IMR-90 (cell line): ENCODE results near the gene GALNT17. TPM values are rescaled to one million over a fixed set of nuclear protein-coding genes. Genes with fewer than 3 reads are reported as not detected.

Source experiments
- ATAC-seq: fragments of 200-7000 bp; cut with Tn5 transposase; 2 replicates; pipeline ENCODE4 v1.9.1; 2020; ENCODE audit warnings: low read depth, mild to moderate bottlenecking, moderate library complexity
- BruUV-seq: library from RNA; stranded (reverse); fragments of 400-500 nt; replicated peaks from 2 replicates; lab custom pipeline; 2021; lab: Mats Ljungman, UMichigan
- CTCF ChIA-PET: fragments of 300-600 bp; formaldehyde crosslinking; extraction: SDS; loops from one replicate; lab custom pipeline; 2021; ENCODE audit warnings: antibody characterized with exemption; lab: Yijun Ruan, JAX
- POLR2A ChIA-PET: fragments of 300-600 bp; sonication (Branson Sonifier 250); formaldehyde crosslinking; loops from one replicate; lab custom pipeline; 2022; ENCODE audit warnings: antibody characterized with exemption; ENCODE audit not compliant: unreplicated experiment; lab: Charles Lee
- DNase-seq: peaks from one replicate; pipeline ENCODE4 v3.0.0; 2013
- H2AFZ ChIP-seq: replicated peaks from 2 replicates; pipeline ENCODE3; 2013; ENCODE audit warnings: low read length, mild to moderate bottlenecking; ENCODE audit not compliant: poor library complexity
- H2AK5ac ChIP-seq: 2 replicates; pipeline ENCODE4 v1.6.1; 2013; ENCODE audit warnings: low read depth, low read length, inconsistent platforms
- H2AK9ac ChIP-seq: replicated peaks from 2 replicates; pipeline ENCODE3; 2013; ENCODE audit warnings: mild to moderate bottlenecking, low read depth, low read length, moderate library complexity; ENCODE audit not compliant: poor library complexity
- H2BK120ac ChIP-seq: 2 replicates; pipeline ENCODE4 v1.6.1; 2013; ENCODE audit warnings: low read depth, low read length, inconsistent platforms
- H2BK15ac ChIP-seq: 3 replicates; pipeline ENCODE4 v1.6.1; 2013; ENCODE audit warnings: low read depth, low read length, inconsistent platforms
- H2BK20ac ChIP-seq: 2 replicates; pipeline ENCODE4 v1.6.1; 2013; ENCODE audit warnings: low read depth, mild to moderate bottlenecking, inconsistent platforms, low read length, moderate library complexity
- H2BK5ac ChIP-seq: 2 replicates; pipeline ENCODE4 v1.6.1; 2013; ENCODE audit warnings: mild to moderate bottlenecking, low read depth, low read length, inconsistent platforms; ENCODE audit not compliant: poor library complexity, severe bottlenecking
- H3K14ac ChIP-seq: replicated peaks from 2 replicates; pipeline ENCODE4 v1.6.1; 2013; ENCODE audit warnings: low read depth, low read length, inconsistent platforms
- H3K18ac ChIP-seq: 2 replicates; pipeline ENCODE4 v1.6.1; 2013; ENCODE audit warnings: low read depth, low read length, control low read depth
- H3K23ac ChIP-seq: 2 replicates; pipeline ENCODE4 v1.6.1; 2013; ENCODE audit warnings: low read depth, low read length, inconsistent platforms
- H3K27ac ChIP-seq: 2 replicates; pipeline ENCODE4 v1.5.1; 2013; ENCODE audit warnings: mild to moderate bottlenecking, control low read depth, low read length; ENCODE audit not compliant: insufficient read depth
- H3K27me3 ChIP-seq: 2 replicates; pipeline ENCODE4 v1.6.1; 2013; ENCODE audit warnings: low read length; ENCODE audit not compliant: control insufficient read depth, insufficient read depth
- H3K36me3 ChIP-seq: 2 replicates; pipeline ENCODE4 v1.6.1; 2013; ENCODE audit warnings: low read length, mixed read lengths; ENCODE audit not compliant: control insufficient read depth, insufficient read depth
- H3K4ac ChIP-seq: 2 replicates; pipeline ENCODE4 v1.6.1; 2013; ENCODE audit warnings: low read depth, low read length, inconsistent platforms
- H3K4me1 ChIP-seq: 2 replicates; pipeline ENCODE4 v1.6.1; 2013; ENCODE audit warnings: low read length, mixed read lengths; ENCODE audit not compliant: control insufficient read depth, insufficient read depth
- H3K4me2 ChIP-seq: 2 replicates; pipeline ENCODE4 v1.6.1; 2013; ENCODE audit warnings: low read depth, mild to moderate bottlenecking, control low read depth, low read length, moderate library complexity
- H3K4me3 ChIP-seq: 2 replicates; pipeline ENCODE4 v1.5.1; 2013; ENCODE audit warnings: low read depth, mild to moderate bottlenecking, control low read depth, low read length, moderate library complexity; ENCODE audit not compliant: insufficient read depth
- H3K56ac ChIP-seq: 2 replicates; pipeline ENCODE4 v1.6.1; 2013; ENCODE audit warnings: low read length, inconsistent platforms; ENCODE audit not compliant: insufficient read depth; ENCODE audit errors: extremely low read depth
- H3K79me1 ChIP-seq, 2 experiments: 2 replicates each; pipeline ENCODE4 v1.6.1; 2013; ENCODE audit warnings: low read length in 2 of 2, inconsistent platforms in 1 of 2, low read depth in 1 of 2
- H3K9ac ChIP-seq: 2 replicates; pipeline ENCODE4 v1.6.1; 2013; ENCODE audit warnings: low read depth, low read length, control low read depth
- H3K9me1 ChIP-seq: 2 replicates; pipeline ENCODE4 v1.6.1; 2013; ENCODE audit warnings: low read length, inconsistent platforms; ENCODE audit not compliant: insufficient read depth
- H3K9me3 ChIP-seq: 2 replicates; pipeline ENCODE4 v1.6.1; 2013; ENCODE audit warnings: low read length; ENCODE audit not compliant: control insufficient read depth, insufficient read depth
- H4K20me1 ChIP-seq: 2 replicates; pipeline ENCODE4 v1.6.1; 2013; ENCODE audit warnings: low read length, inconsistent platforms; ENCODE audit not compliant: insufficient read depth
- H4K5ac ChIP-seq: 2 replicates; pipeline ENCODE4 v1.6.1; 2013; ENCODE audit warnings: mild to moderate bottlenecking, low read depth, low read length, control low read depth
- H4K8ac ChIP-seq, 2 experiments: 2 replicates each; pipeline ENCODE4 v1.6.1; 2013; ENCODE audit warnings: low read depth in 2 of 2, low read length in 2 of 2, control low read depth in 1 of 2, inconsistent platforms in 1 of 2
- H4K91ac ChIP-seq: 2 replicates; pipeline ENCODE4 v1.6.1; 2013; ENCODE audit warnings: low read depth, low read length, inconsistent platforms; ENCODE audit not compliant: insufficient read depth
- CEBPB ChIP-seq: IDR thresholded peaks from 2 replicates; pipeline ENCODE4 v1.6.1; 2012; ENCODE audit warnings: low read depth, low read length, improper control_type of control experiment
- MAFK ChIP-seq: IDR thresholded peaks from 2 replicates; pipeline ENCODE4 v1.6.1; 2012; ENCODE audit warnings: low read depth, low read length, improper control_type of control experiment
- MXI1 ChIP-seq: IDR thresholded peaks from 2 replicates; pipeline ENCODE4 v1.6.1; 2012; ENCODE audit warnings: low read depth, mild to moderate bottlenecking, low read length, moderate library complexity, borderline replicate concordance
- NFE2L2 ChIP-seq: fragments of 150-350 bp; IDR thresholded peaks from 2 replicates; pipeline ENCODE4 v1.6.1; 2016; ENCODE audit warnings: low read depth, mild to moderate bottlenecking, low read length
- WGBS, 2 experiments: methylation state at CpG; one replicate each; pipeline versions ENCODE4 v1.1.5 to v1.1.7; 2013; ENCODE audit warnings: missing lambda C conversion rate in 2 of 2; ENCODE audit not compliant: insufficient read length in 1 of 2; ENCODE audit errors: extremely low coverage in 2 of 2; 5-methylcytosine and 5-hydroxymethylcytosine counted together
- dilution Hi-C: fragments of 300-500 bp; cut with HindIII; formaldehyde crosslinking; loops from one replicate; pipeline ENCODE4 v1.14.3; 2018; ENCODE audit warnings: low sequenced_read_pairs; ENCODE audit not compliant: unreplicated experiment
- in situ Hi-C: fragments of 300-500 bp; cut with MboI; formaldehyde crosslinking; loops from 3 replicates; pipeline ENCODE4 v1.14.3; 2019; ENCODE audit warnings: low sequenced_read_pairs, inconsistent platforms, mixed read lengths
- intact Hi-C: fragments of 100-400 bp; cut with micrococcal nuclease; formaldehyde crosslinking; loops from 2 replicates; pipeline ENCODE4 v1.10.0; 2022
- polyA plus RNA-seq, 3 experiments: library from polyadenylated mRNA; depleted of rRNA; stranded (reverse); fragments of >200 nt; gene quantifications; 2 replicates each; pipeline ENCODE4 v1.2.3, GENCODE V29; 2012; ENCODE audit warnings: low replicate concordance in 1 of 3
- total RNA-seq: library from RNA; depleted of rRNA; stranded (reverse); fragments of >200 nt; gene quantifications from 2 replicates; pipeline ENCODE4 v1.2.3, GENCODE V29; 2012

GALNT17 gene
- total and polyA plus RNA-seq, 2 of the 4 experiments (the other 2 are of a cell fraction) = not detected

DNA sequence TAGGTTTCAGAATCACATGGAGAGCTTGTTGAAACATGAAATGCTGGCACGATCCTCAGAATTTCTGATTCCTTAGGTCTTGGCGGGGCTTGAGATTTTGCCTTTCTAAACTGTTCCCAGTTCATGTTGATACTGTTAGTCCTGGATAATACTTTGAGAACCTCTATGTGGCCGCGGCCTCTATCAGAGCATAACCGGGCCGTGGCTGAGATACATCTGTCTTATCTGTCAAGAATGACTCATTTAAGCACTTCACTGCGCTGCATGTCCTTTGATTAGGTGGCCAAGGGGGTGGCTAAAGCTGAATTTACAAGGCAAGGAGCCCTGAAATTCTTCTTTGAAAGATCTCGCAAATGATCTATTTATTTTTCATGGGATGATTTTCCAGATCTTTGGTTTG is 66.9 kb downstream of the GALNT17 start:
- Histone ChIP-seq H3K36me3 (no peaks in the 10 kb centered on the region), H4K20me1 (no peaks in the 10 kb centered on the region), H3K4me3 (no peak overlapping the region), H3K4me2 (no peak overlapping the region), H2BK5ac (no peak overlapping the region), H2AK5ac (no peak overlapping the region), H4K5ac (no peak overlapping the region), H3K18ac (no peak overlapping the region), H3K79me1 (no peaks in the 10 kb centered on the region), H3K4ac (no peak overlapping the region), H3K9me1 (no peaks in the 10 kb centered on the region), H2AK9ac (no peak overlapping the region), H3K14ac (no peak overlapping the region), H3K27ac (no peak overlapping the region), H3K23ac (no peak overlapping the region), H3K56ac (no peak overlapping the region), H2BK15ac (no peak overlapping the region), H2BK20ac (no peak overlapping the region), H3K27me3 (no peaks in the 10 kb centered on the region), H3K4me1 (no peaks in the 10 kb centered on the region), H4K91ac (no peak overlapping the region), H3K9ac (no peak overlapping the region), H3K9me3 (peaks cover 2% of the 10 kb centered on the region; the same call in 1 of the 2 replicates), H2AFZ (no peak overlapping the region), H4K8ac (no peak overlapping the region), H2BK120ac (no peak overlapping the region)
- BruUV-seq = no TSS peak
- ChIA-PET CTCF (no interaction called here), POLR2A (no interaction called here)
- WGBS, 2 experiments = no CpG with 5 or more reads among the region's 8 CpGs
- no peak for DNase-seq
- intact Hi-C loops (no loop called here), in situ Hi-C loops (no loop called here), dilution Hi-C loops (no loop called here)
- ATAC-seq = no peak
- TF ChIP-seq MXI1 (no peak), CEBPB (no peak), NFE2L2 (no peak), MAFK (no peak)
